Measurements from ENCODE around the gene NFATC1. TPM values are rescaled to one million over a fixed set of nuclear protein-coding genes. Genes with fewer than 3 reads are reported as not detected.

Gene NFATC1
- polyA plus RNA-seq, 1 experiment = 0.73 TPM

DNA sequence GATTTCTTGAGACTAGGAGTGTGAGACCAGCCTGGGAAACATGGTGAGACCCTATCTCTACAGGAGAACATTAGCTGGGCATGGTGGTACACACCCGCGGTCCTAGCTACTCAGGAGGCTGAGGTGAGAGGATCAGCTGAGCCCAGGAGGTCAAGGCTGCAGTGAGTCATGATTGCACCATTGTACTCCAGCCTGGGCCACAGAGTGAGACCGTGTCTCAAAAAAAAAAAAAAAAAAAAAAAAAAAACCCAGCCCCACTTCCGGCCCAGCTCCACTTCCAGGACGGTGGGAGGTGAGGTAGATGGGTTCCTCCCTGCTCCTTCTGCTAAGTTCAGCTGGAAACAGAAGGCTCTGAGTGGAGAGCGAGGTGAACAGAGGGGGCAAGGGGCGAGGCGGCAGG lies 41.4 kb upstream of the NFATC1 start:
- Histone ChIP-seq H3K9me3 (ENCODE audit: control insufficient read depth, insufficient read depth, low read length) (no peaks in the 10 kb centered on the region; the same call in 1 of the 2 replicates), H3K27ac (ENCODE audit: low read depth, low read length) (no peak overlapping the region), H3K27me3 (ENCODE audit: control insufficient read depth, insufficient read depth, low read length) (no peaks in the 10 kb centered on the region), H3K4me3 (ENCODE audit: low read depth, low read length) (no peak overlapping the region)
- TF ChIP-seq, protein P1, sequence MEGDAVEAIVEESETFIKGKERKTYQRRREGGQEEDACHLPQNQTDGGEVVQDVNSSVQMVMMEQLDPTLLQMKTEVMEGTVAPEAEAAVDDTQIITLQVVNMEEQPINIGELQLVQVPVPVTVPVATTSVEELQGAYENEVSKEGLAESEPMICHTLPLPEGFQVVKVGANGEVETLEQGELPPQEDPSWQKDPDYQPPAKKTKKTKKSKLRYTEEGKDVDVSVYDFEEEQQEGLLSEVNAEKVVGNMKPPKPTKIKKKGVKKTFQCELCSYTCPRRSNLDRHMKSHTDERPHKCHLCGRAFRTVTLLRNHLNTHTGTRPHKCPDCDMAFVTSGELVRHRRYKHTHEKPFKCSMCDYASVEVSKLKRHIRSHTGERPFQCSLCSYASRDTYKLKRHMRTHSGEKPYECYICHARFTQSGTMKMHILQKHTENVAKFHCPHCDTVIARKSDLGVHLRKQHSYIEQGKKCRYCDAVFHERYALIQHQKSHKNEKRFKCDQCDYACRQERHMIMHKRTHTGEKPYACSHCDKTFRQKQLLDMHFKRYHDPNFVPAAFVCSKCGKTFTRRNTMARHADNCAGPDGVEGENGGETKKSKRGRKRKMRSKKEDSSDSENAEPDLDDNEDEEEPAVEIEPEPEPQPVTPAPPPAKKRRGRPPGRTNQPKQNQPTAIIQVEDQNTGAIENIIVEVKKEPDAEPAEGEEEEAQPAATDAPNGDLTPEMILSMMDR (IDR thresholded peaks at IDR 0.05; ENCODE audit: low read depth, low read length) = no peak
- POLR2A ChIA-PET = no interaction called here
- CTCF ChIA-PET = no interaction called here
- no peak for DNase-seq (ENCODE audit: low read depth, low spot score)

DNA sequence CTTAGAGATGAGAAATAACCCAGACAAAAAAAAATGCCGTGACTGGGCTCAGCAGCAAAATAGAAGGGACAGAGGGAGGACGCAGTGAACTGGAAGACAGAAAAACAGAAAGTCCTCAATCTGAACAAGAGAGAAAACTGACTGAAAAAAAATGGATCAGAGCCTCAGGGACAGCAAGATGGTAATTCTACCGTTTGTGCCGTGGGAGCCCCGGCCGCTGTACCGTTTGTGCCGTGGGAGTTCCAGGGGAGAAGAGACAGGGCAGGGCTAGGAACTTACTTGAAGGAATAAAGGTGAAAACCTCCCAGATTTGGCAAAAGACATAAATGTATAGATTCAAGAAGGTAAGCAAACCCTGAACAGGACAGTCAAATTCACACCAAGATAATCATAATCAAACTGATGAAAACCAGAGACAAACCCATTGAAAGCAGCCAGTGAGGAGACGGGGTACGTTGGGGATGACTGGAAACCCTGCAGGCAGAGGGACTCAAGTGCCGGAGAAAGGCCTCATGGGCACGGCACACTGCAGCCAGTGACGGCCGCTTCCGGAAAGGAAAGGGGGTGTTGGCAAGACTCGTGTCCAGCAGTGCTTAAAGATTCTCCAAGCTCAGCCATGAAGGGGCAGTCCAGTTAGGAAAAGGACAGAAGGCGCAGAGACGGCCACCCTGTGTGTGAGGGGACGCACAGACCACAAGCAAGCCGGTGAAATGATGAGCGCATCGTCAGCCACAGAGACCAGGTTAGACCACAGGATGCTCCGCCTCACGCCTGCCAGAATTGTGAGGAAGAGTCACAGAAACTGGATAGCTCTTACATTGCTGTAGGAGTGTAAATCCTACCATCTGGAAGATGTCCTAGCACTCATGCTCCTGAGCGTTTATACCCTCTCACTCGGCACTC lies 40.0 kb upstream of the NFATC1 start:
- no peak overlapping the region for H3K4me3 ChIP-seq (ENCODE audit: low read depth, low read length)
- TF ChIP-seq, protein P1 (IDR thresholded peaks at IDR 0.05; ENCODE audit: low read depth, low read length) = no peak
- no peak for DNase-seq (ENCODE audit: low read depth, low spot score)
- POLR2A ChIA-PET = no interaction called here
- no peaks in the 10 kb centered on the region; the same call in 1 of the 2 replicates for H3K9me3 ChIP-seq (ENCODE audit: control insufficient read depth, insufficient read depth, low read length)
- H3K27me3 ChIP-seq (ENCODE audit: control insufficient read depth, insufficient read depth, low read length) = no peaks in the 10 kb centered on the region
- CTCF ChIA-PET = no interaction called here
- no peak overlapping the region for H3K27ac ChIP-seq (ENCODE audit: low read depth, low read length)

DNA sequence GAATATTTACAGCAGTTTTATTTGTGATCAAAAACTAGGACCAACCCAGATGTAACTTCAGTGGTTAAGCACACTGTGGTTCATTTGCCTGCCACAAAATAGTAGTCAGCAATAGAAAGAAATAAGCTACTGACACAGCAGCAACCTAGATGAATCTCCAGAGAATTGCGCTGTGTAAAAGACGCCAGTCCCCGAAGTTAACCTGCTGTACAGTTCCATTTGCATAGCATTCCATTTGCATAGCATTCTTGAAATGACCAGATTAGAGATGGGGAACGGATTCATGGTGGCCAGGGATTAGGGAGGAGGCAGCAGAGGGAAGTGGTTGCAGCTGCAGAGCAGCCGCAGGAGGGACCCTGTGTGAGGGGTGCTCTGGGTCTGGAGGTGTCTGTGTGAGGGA lies 39.3 kb upstream of the NFATC1 start:
- no peak for DNase-seq (ENCODE audit: low read depth, low spot score)
- Histone ChIP-seq H3K27me3 (ENCODE audit: control insufficient read depth, insufficient read depth, low read length) (no peaks in the 10 kb centered on the region), H3K4me3 (ENCODE audit: low read depth, low read length) (no peak overlapping the region), H3K27ac (ENCODE audit: low read depth, low read length) (no peak overlapping the region), H3K9me3 (ENCODE audit: control insufficient read depth, insufficient read depth, low read length) (no peaks in the 10 kb centered on the region; the same call in 1 of the 2 replicates)
- ChIA-PET POLR2A (no interaction called here), CTCF (interaction anchor here (0.6 kb wide), 1 partner anchor 9 kb away, joined by 6 read pairs; no protein-coding TSS in a partner anchor)
- TF ChIP-seq, protein P1 (IDR thresholded peaks at IDR 0.05; ENCODE audit: low read depth, low read length) = no peak

DNA sequence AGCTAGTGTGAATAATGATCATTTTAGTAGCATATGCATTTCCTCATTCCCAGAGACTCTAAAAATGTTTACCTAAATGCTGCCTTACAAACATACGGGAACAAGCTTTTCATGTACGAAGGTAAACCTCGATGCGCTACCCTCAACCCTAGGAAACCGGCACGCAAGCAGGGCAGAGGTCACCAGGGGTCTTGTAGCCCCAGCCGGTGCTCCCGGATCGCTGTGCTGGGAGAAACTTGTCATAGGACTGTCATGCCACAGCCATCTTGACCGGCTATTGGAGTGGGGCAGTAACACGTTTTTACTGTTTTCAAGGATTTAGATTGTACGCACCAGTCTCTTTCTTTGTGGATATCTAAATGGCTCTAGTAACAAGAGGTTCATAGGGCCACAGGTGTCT lies 34.8 kb upstream of the NFATC1 start:
- DNase-seq (ENCODE audit: low read depth, low spot score) = no peak
- Histone ChIP-seq H3K27ac (ENCODE audit: low read depth, low read length) (peak overlapping the region; percentile 23), H3K4me3 (ENCODE audit: low read depth, low read length) (no peak overlapping the region), H3K27me3 (ENCODE audit: control insufficient read depth, insufficient read depth, low read length) (no peaks in the 10 kb centered on the region), H3K9me3 (ENCODE audit: control insufficient read depth, insufficient read depth, low read length) (no peaks in the 10 kb centered on the region; the same call in 1 of the 2 replicates)
- TF ChIP-seq, protein P1 (IDR thresholded peaks at IDR 0.05; ENCODE audit: low read depth, low read length) = no peak
- ChIA-PET POLR2A (no interaction called here), CTCF (interaction anchor here (3.8 kb wide), 1 partner anchor 18 kb away, joined by 28 read pairs; no protein-coding TSS in a partner anchor)
